Measurements from ENCODE around the gene ENAH.
A peak's percentile ranks its signal among the peaks of the same experiment; 100 is the strongest.

Gene ENAH

GRCh38 chr1:225449261-225449660 is 203.7 kb downstream of the ENAH start:
- H3K27ac Mint-ChIP-seq = no peak overlapping the region
- no peaks in the 10 kb centered on the region for H3K27me3 Mint-ChIP-seq
- peaks cover 2% of the 10 kb centered on the region for H3K9me3 Mint-ChIP-seq
- no peak for DNase-seq
- H3K4me1 Mint-ChIP-seq (ENCODE audit: low read depth) = peaks cover 61% of the 10 kb centered on the region
- no peak overlapping the region for H3K4me3 Mint-ChIP-seq
- H3K36me3 Mint-ChIP-seq (ENCODE audit: low read depth) = no peaks in the 10 kb centered on the region

- no peak for DNase-seq
- Mint-ChIP-seq H3K9me3 (peaks cover 2% of the 10 kb centered on the region), H3K4me1 (ENCODE audit: low read depth) (peaks cover 60% of the 10 kb centered on the region), H3K36me3 (ENCODE audit: low read depth) (no peaks in the 10 kb centered on the region), H3K27me3 (no peaks in the 10 kb centered on the region), H3K4me3 (no peak overlapping the region), H3K27ac (no peak overlapping the region)
Measured at GRCh38 chr1:225448146-225448805, 204.6 kb downstream of the ENAH start.

- Mint-ChIP-seq H3K27me3 (no peaks in the 10 kb centered on the region), H3K36me3 (ENCODE audit: low read depth) (no peaks in the 10 kb centered on the region), H3K4me1 (ENCODE audit: low read depth) (peaks cover 64% of the 10 kb centered on the region), H3K4me3 (no peak overlapping the region), H3K9me3 (peaks cover 2% of the 10 kb centered on the region), H3K27ac (no peak overlapping the region)
- DNase-seq = no peak
Measured at GRCh38 chr1:225447650-225448089, 205.3 kb downstream of the ENAH start.

DNA sequence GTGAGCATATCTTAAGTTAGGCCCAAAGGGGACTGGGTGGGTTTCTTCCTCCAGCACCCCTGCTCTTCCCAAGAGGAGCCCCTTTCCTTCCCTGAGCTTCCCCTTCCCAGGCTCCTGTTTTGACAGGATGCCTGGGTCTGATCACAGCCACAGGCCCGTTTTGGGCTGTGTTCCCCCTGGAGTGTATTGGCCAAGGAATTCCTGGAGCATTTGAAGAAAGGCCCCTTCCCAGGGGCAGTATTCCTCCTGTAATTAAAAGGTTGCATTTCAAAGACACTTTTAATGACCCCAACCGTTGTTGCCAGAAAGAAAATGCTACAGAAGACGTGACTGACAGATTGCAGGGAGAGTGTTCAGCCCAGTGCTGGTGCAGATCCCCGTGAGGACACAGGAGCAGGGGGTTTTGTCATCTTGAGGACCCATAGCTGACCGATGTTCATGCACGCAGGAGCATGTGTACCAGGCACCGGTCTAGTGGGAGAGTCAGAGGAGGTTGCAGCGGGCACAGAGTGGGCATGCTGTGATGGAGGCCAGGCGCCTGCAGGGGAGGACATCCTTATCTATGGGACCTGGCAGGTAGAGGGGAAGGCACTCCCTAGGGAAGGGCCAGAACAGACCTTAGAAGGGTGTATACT is 205.8 kb downstream of the ENAH start:
- H3K27ac Mint-ChIP-seq = no peak overlapping the region

GRCh38 chr1:225446595-225446960 is 206.3 kb downstream of the ENAH start:
- no peak for DNase-seq
- H3K9me3 Mint-ChIP-seq = peaks cover 2% of the 10 kb centered on the region
- no peaks in the 10 kb centered on the region for H3K36me3 Mint-ChIP-seq (ENCODE audit: low read depth)
- no peaks in the 10 kb centered on the region for H3K27me3 Mint-ChIP-seq
- no peak overlapping the region for H3K4me3 Mint-ChIP-seq
- peaks cover 70% of the 10 kb centered on the region for H3K4me1 Mint-ChIP-seq (ENCODE audit: low read depth)
- H3K27ac Mint-ChIP-seq = peak overlapping the region; percentile 95

More for the DNA sequence above, 205.8 kb downstream of the ENAH start:
- H3K36me3 Mint-ChIP-seq (ENCODE audit: low read depth) = no peaks in the 10 kb centered on the region
- peaks cover 65% of the 10 kb centered on the region for H3K4me1 Mint-ChIP-seq (ENCODE audit: low read depth)
- no peaks in the 10 kb centered on the region for H3K27me3 Mint-ChIP-seq
- no peak overlapping the region for H3K4me3 Mint-ChIP-seq
- peaks cover 2% of the 10 kb centered on the region for H3K9me3 Mint-ChIP-seq
- DNase-seq = no peak

DNA sequence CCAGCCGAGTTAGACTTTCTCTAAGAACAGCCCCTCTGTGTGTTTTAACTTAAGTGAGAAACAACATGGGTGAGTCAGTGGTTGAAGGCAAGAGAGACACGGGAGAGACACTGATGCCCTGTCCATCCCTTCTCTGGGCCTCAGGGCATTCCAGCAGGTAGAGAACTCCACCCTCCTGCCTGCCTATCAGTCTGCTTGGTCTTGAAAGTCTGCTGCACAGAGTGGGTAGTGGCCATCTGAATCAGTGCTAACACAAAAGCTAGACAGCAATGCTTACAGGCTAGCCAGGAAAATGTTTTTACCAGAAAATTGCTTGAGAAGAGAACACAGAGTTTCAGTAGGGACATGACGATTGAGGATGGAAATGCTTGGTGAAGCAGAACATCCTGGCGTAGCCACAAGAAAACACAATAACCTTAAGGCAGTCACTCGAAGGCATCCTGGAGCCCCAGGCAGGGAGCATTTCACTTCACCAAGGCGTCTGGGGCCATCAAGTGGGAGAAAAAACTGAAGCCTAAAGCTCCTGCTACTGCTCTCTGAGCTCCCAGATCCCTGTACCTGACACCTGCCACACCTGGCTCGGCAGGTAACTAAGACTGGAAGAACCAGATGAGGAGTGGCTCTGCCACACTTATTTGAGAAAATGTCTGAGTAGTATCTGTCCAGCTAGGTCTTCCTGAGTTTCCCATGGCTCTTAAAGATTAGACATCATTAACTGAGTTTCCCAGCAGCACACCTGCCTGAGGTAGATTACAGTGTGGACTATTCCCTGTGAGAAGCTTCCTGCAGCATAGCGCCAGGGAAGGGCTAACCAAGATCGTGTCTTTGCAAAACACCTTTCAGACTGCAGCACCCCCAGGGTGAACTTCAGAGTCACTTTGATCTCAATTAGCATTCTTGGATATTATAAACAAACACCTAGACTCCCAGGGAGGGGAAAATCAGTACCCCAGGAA is 207.0 kb downstream of the ENAH start:
- peak; percentile 37 for DNase-seq
- Mint-ChIP-seq H3K36me3 (ENCODE audit: low read depth) (no peaks in the 10 kb centered on the region), H3K27me3 (no peaks in the 10 kb centered on the region), H3K4me3 (peak overlapping the region; percentile 55), H3K9me3 (peaks cover 2% of the 10 kb centered on the region), H3K4me1 (ENCODE audit: low read depth) (peaks cover 72% of the 10 kb centered on the region), H3K27ac (peak overlapping the region; percentile 95)

DNA sequence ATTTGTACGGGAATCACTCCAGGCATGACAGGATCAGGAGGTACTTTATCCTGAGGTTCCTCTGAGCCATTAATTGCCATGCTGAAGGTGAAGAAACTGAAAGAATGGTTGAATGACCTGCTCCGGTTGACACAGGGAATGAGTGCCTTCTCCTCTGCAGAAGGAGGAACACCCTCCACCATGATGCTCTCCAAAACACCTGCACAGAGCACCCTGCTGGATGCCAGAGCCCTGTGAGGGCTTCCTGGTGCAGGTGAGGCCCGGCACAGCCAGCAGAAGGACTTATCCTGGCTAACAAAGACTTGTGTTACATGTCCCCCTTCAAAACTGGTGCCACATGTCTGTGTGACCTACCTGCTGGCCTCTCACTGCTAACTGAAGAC is 210.8 kb downstream of the ENAH start:
- no peak overlapping the region for H3K4me3 Mint-ChIP-seq
- peak; percentile 31 for DNase-seq
- no peaks in the 10 kb centered on the region for H3K27me3 Mint-ChIP-seq
- H3K9me3 Mint-ChIP-seq = peaks cover 2% of the 10 kb centered on the region
- peaks cover 54% of the 10 kb centered on the region for H3K4me1 Mint-ChIP-seq (ENCODE audit: low read depth)
- no peaks in the 10 kb centered on the region for H3K36me3 Mint-ChIP-seq (ENCODE audit: low read depth)
- H3K27ac Mint-ChIP-seq = peak overlapping the region; percentile 37

DNA sequence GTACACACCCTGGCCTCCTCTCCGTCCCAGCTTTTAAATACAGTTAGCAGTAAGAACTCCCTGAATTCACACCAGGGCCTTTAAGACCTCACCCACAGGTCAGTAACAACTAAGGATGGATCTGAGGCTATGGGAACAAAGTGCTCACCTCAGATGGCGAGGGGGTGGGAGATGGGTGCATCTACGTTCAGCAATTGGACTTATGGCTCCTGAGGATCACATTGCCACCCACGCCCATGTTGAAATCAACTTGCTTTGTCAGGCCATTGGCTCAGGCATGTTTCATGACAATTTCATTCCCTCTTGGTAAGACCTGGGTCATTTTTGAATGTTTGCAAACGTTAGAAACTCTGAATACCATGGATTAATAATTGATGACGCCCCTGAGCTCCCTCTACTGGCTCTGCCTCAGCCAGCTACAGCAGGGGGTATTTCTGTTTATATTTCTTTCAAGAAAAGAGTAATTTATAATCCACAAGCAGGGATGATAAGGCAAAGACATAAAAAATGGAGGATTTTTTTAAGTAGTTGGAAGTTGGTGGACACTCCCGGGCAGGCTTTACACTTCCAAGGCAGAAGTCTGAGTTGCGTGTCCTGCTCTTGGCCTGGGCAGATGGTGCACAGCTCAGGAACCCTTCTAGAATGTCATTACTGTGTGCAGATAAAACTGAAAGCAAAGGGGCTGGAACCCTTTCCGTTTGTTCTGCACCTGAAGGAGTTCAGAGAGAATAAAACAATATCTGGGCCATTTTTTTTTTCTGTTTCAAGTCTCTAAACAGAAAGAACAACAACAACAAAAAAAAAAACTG is 211.4 kb downstream of the ENAH start:
- DNase-seq = no peak
- no peaks in the 10 kb centered on the region for H3K27me3 Mint-ChIP-seq
- H3K27ac Mint-ChIP-seq = no peak overlapping the region
- H3K36me3 Mint-ChIP-seq (ENCODE audit: low read depth) = no peaks in the 10 kb centered on the region
- no peak overlapping the region for H3K4me3 Mint-ChIP-seq
- H3K4me1 Mint-ChIP-seq (ENCODE audit: low read depth) = peaks cover 52% of the 10 kb centered on the region
- H3K9me3 Mint-ChIP-seq = peaks cover 2% of the 10 kb centered on the region

DNA sequence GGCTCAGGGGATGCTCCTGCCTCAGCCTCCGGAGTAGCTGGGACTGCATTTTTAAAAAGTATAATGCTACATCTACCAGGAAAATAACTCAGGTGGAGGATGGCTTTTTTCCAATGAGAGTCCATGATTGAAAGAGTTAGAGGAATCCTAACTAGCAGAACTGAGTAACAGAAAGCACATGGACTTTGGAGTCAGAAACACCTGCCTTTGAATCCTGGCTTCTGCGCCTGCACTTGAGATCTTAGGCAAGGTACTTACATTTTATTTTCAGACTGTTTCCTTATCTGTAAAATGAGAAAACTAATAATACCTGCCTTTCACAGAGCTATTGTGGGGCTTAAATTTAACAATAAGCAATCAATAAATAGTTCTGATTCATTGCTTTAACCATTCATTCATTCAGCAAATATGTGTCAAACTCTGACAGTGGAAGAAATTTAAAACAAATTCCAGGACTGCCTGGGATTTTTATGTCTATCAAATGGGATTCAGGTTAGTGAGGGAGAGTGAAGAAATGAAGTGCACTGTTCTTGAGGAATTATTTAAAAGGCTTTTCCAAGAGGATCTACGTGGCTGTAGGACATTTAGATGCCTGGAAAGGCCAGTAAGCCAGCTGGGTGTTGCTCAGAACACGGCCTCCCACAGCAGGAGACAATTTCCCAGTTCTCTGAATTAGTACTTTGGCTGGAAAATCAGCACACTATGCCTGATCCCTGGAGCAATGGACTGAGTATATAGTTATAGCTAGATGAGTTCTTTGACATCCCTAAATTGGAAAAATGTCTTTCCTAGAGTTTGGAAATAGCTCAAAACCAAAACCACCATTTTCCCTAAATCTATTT is 212.3 kb downstream of the ENAH start:
- DNase-seq = no peak
- Mint-ChIP-seq H3K4me3 (no peak overlapping the region), H3K27ac (no peak overlapping the region), H3K36me3 (ENCODE audit: low read depth) (no peaks in the 10 kb centered on the region), H3K9me3 (peaks cover 2% of the 10 kb centered on the region), H3K27me3 (no peaks in the 10 kb centered on the region), H3K4me1 (ENCODE audit: low read depth) (peaks cover 47% of the 10 kb centered on the region)

DNA sequence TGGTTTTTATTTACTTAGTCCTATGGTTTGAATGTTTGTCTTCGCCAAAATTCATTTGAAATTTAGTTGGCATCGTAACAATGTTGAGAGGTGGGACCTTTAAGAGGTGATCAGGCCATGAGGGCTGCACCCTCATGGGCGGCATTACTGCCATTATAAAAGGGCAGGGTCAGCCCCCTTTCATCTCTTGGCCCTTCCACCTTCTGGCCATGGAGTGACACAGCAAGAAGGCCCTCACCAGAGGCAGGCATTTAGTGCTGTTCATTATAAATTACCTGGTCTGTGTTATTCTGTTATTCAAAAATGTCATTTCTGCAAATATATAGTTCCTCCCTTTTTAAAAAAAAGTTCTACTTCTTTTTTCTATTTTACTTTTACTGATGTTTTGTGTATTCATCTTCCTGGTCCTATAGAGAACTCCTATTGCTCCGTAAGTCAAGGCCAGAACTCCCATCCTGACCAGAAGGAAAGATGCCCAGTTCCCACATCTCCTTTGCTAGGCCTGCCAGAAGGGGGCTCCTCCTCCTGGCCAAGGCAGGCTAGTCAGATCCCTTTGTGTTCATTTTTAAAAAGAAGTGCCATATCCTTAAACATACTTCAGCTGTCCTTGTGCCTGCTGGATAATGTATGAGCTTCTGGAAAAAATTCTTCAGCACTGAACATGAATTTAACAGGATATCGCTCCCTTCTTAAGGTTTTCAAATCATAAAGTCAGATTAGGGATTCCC is 215.0 kb downstream of the ENAH start:
- no peak for DNase-seq
- Mint-ChIP-seq H3K36me3 (ENCODE audit: low read depth) (no peaks in the 10 kb centered on the region), H3K9me3 (no peaks in the 10 kb centered on the region), H3K27ac (no peak overlapping the region), H3K4me1 (ENCODE audit: low read depth) (peaks cover 22% of the 10 kb centered on the region), H3K4me3 (no peak overlapping the region), H3K27me3 (no peaks in the 10 kb centered on the region)
